HG03469 (cell line): ENCODE results near the gene CFTR.
"Not testable (repeated sequence)": the region's sequence is repeated elsewhere in the genome, so short reads cannot be mapped to it uniquely, and the experiment has no call there.

Experiments used
- ATAC-seq: cut with Tn5 transposase; IDR thresholded peaks from one replicate; pipeline ENCODE4 v1.9.1; 2021; ENCODE audit warnings: mild to moderate bottlenecking, moderate library complexity, moderate number of reproducible peaks; ENCODE audit not compliant: unreplicated experiment

The CFTR gene

DNA sequence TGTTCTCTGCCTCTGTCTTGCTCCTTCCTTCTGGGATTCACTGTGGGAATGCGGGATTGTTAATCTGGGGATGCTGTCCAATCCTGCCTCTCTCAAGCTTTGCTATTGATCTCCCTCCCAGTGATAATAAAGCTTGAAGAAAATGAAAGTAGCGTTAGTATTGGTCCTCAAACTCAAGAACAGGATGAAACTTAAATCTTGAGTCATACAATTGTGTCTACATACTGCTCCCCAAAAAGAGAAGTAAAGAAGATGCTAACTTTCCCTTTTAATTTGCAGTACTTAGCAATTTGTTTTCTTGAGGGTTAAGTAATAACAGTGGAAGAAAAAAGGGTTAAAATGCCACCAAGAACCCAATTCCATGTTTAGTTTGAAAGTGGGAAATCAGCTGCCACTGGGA is 13.6 kb downstream of the CFTR start:
- ATAC-seq, result no peak

DNA sequence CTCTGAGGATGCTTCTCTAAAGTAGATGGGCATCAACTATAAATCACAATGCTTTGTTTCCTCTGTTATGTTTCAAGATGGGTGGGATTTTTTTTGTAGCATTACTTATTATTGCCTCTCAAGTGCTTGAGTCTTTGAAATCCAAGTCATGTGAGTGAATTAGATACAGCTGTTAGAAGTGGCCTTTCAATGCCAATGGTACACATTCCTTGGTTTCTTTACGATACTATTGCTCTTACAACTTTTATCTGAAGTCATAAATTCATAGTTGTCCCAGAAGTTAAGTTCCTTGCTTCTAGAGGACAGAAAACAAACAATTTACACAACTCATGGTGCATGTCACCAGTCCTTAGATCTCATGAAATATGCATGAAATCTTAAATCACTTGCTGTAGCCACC is 15.5 kb downstream of the CFTR start:
- ATAC-seq, result no peak

- ATAC-seq, result no peak
Measured at GRCh38 chr7:117502331-117502730, 22.5 kb downstream of the CFTR start.

DNA sequence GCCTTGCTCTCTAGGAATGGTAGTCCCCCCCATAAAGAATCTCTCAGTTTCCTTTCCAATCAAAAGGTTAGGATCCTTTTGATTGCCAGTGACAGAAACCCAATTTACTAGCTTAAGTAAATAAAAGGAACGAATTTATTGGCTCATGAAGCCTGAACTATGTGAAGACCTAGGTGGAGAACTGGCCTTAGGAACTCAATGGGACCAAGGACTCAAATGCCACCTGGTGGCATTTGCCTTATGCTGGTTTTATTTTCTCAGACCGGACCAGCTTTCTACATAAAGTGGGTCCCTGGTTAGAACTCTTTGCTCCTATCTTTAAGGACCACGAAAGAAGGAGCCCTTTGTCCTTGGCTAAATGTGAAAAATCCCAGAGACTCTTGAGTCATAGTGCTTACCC is 25.4 kb downstream of the CFTR start:
- ATAC-seq, result no peak

- no peak for ATAC-seq
Measured at GRCh38 chr7:117508676-117509075, 28.9 kb downstream of the CFTR start.

DNA sequence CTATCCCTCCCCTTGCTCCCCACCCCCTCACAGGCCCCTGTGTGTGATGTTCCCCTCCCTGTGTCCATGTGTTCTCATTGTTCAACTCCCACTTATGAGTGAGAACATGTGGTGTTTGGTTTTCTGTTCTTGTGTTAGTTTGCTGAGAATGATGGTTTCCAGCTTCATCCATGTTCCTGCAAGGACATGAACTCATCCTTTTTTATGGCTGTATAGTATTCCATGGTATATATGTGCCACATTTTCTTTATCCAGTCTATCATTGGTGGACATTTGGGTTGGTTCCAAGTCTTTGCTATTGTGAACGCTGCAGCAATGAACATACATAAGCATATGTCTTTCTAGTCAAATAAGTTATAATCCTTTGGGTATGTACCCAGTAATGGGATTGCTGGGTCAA is 37.4 kb downstream of the CFTR start:
- ATAC-seq, result not testable (repeated sequence)

DNA sequence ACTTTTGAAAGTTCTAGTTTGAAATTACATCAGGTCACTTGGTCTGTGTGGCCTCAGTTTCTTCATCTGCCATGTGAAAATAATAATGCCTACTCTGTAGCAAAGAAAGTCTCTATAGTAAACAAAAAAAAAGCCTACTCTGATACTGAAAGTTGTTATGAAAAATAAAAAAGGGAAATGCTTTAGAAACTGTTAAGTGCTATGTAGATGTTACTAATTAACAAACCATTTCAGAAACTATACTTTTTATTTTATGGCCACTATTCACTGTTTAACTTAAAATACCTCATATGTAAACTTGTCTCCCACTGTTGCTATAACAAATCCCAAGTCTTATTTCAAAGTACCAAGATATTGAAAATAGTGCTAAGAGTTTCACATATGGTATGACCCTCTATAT is 50.6 kb downstream of the CFTR start:
- ATAC-seq, result no peak

GRCh38 chr7:117531595-117532244 is 51.9 kb downstream of the CFTR start:
- ATAC-seq, result no peak

DNA sequence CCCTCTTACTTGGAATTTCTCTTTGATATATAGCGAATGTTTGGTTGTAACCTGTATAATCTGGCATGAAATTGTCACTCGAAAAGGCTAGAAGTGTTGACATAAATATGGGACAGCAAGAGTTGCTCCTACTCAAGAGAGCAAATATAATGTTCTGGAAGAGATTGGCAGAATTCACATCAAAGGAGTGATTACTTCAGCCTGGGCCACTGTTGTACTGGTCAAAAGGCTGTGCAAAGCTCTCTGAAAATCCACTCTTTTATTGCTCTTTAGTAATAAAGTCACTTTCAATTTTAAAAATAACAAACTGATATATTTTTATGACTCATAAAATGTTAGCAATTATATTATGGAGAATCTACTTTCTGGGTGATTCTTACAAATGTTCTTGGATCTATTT is 58.2 kb downstream of the CFTR start:
- ATAC-seq, result no peak

- ATAC-seq, result no peak
Measured at GRCh38 chr7:117544061-117544460, 64.2 kb downstream of the CFTR start.

GRCh38 chr7:117548035-117548434 is 68.2 kb downstream of the CFTR start:
- ATAC-seq, result no peak

DNA sequence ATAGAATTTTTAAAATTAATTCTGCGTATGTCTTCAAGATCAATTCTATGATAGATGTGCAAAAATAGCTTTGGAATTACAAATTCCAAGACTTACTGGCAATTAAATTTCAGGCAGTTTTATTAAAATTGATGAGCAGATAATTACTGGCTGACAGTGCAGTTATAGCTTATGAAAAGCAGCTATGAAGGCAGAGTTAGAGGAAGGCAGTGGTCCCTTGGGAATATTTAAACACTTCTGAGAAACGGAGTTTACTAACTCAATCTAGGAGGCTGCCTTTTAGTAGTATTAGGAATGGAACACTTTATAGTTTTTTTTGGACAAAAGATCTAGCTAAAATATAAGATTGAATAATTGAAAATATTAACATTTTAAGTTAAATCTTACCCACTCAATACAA is 70.8 kb downstream of the CFTR start:
- ATAC-seq, result no peak

GRCh38 chr7:117552660-117553059 is 72.8 kb downstream of the CFTR start:
- ATAC-seq, result no peak

DNA sequence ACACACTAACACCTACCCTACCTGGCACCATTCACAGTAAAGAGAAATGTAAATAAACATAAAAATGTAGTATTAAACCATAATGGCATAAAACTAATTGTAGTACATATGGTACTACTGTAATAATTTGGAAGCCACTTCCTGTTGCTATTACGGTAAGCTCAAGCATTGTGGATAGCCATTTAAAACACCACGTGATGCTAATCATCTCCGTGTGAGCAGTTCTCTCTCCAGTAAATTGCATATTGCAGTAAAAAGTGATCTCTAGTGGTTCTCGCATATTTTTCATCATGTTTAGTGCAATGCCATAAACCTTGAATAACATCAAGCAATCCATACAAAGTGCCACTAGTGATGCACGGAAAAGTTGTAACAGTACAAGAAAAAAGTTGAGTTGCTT is 75.4 kb downstream of the CFTR start:
- no peak for ATAC-seq

DNA sequence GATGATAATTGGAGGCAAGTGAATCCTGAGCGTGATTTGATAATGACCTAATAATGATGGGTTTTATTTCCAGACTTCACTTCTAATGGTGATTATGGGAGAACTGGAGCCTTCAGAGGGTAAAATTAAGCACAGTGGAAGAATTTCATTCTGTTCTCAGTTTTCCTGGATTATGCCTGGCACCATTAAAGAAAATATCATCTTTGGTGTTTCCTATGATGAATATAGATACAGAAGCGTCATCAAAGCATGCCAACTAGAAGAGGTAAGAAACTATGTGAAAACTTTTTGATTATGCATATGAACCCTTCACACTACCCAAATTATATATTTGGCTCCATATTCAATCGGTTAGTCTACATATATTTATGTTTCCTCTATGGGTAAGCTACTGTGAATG is 79.6 kb downstream of the CFTR start:
- no peak for ATAC-seq

DNA sequence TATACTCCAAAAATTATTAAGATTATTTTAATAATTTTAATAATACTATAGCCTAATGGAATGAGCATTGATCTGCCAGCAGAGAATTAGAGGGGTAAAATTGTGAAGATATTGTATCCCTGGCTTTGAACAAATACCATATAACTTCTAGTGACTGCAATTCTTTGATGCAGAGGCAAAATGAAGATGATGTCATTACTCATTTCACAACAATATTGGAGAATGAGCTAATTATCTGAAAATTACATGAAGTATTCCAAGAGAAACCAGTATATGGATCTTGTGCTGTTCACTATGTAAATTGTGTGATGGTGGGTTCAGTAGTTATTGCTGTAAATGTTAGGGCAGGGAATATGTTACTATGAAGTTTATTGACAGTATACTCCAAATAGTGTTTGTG is 80.2 kb downstream of the CFTR start:
- no peak for ATAC-seq

GRCh38 chr7:117562759-117563158 is 82.9 kb downstream of the CFTR start:
- ATAC-seq, result no peak

DNA sequence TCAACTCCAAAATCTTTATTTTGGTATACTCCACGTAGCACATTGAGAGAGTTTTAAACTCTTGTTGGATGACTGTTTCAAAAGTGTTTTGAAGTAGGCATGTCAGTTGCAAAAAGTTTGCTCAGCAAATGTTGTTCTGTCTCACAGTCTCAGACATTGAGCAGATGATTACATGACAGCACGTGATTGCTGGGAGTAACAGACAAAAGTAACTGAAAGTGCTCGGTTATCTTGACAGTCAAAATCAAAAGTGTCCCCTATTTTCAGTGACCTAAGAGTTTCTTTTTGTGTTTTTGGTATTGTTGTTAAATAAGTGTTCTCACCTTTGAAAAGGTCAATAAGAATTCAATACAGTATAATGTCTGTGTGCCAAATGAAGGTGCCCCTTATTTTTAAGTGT is 84.3 kb downstream of the CFTR start:
- no peak for ATAC-seq

- no peak for ATAC-seq
Measured at GRCh38 chr7:117564627-117565026, 84.8 kb downstream of the CFTR start.

DNA sequence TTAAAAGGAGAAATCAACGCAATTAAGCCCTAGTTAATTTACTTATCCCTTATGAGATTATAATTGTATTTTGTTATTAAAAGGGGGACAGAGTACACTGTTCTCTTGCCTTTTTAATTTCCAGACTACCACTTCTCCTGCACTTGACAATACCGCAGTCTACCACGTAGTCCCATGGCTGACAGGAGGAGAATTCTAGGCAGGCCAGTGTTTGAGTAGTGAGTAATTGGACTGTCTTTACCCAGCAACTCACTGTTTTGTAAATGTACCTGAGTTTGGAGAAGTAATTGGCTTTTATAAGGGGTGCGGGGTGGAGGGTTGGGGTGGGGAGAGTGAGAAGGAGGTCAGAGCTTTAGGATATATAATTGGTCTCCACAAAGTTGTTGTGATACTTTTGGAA is 85.4 kb downstream of the CFTR start:
- ATAC-seq, result no peak

GRCh38 chr7:117567781-117568180 is 88.0 kb downstream of the CFTR start:
- no peak for ATAC-seq

DNA sequence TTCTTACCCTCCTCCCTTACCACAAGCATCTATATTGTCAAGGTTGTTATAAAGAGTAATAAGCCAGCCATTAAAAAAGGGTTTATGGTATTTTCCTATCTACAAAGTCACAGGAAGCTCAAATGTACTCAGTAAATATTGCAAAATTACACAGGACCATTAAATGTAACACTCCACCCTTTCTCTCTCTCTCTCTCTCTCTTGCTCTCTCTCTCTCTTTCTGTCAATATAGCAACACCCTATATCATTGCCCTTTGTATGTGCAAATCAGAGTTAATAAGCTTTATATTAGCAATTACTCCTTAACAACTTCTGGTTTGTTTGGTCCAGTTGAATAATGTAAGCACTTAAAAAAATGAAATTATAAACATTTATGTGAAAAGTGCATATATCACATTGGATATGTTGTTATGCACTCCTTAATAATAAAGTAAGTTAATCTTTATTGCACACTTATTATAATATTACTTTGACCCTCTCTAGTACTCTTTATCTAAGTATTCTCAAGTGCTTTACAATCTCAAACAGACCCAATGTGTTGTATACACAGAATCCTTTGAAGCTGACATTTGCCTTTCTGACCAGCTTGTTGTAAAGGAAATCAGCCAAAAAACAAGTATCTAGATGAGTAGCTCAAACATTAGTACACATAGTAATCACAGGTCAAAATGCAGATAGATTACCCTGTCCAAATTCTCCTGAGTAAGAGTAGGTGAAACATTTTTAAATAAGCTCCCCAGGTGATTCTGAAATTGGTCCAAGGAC is 93.2 kb downstream of the CFTR start:
- no peak for ATAC-seq

DNA sequence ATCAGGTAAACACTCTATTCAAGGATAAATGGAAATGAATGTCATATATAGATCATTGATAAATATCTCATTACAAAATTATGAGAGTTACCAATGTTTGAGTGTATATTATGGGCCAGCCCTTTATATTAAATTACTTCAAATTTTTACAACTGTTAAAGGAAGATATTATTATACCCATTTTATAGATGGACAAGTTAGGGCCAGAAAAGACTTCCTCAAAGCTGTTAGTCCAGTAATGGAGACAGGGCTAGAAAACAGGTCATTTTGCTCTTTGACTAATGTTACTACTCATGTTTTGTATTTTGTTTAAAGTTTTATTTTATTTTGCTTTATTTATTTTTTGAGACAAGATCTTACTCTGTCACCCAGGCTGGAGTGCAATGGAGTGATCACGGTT is 101.6 kb downstream of the CFTR start:
- no peak for ATAC-seq
